ENCODE results near the gene SCARB1.

SCARB1 gene

GRCh38 chr12:124783087-124783486, 80.6 kb downstream of the SCARB1 start:
- H3K4me3 ChIP-seq (ENCODE audit: low read length): no peak overlapping the region
- TF ChIP-seq ZNF274 (IDR thresholded peaks at IDR 0.05; ENCODE audit: low read depth, low read length): no peak

GRCh38 chr12:124782132-124782531, 81.5 kb downstream of the SCARB1 start:
- no peak for TF ChIP-seq ZNF274 (IDR thresholded peaks at IDR 0.05; ENCODE audit: low read depth, low read length)
- H3K4me3 ChIP-seq (ENCODE audit: low read length): no peak overlapping the region

GRCh38 chr12:124780752-124781685, 82.6 kb downstream of the SCARB1 start:
- no peak for TF ChIP-seq ZNF274 (IDR thresholded peaks at IDR 0.05; ENCODE audit: low read depth, low read length)

GRCh38 chr12:124780336-124780735, 83.3 kb downstream of the SCARB1 start:
- no peak for TF ChIP-seq ZNF274 (IDR thresholded peaks at IDR 0.05; ENCODE audit: low read depth, low read length)
- H3K4me3 ChIP-seq (ENCODE audit: low read length): no peak overlapping the region

More at GRCh38 chr12:124780752-124781685, 82.6 kb downstream of the SCARB1 start:
- H3K4me3 ChIP-seq (ENCODE audit: low read length): no peak overlapping the region

GRCh38 chr12:124779161-124780141, 84.2 kb downstream of the SCARB1 start:
- TF ChIP-seq ZNF274 (IDR thresholded peaks at IDR 0.05; ENCODE audit: low read depth, low read length): no peak
- no peak overlapping the region for H3K4me3 ChIP-seq (ENCODE audit: low read length)

GRCh38 chr12:124778411-124778810, 85.3 kb downstream of the SCARB1 start:
- no peak for TF ChIP-seq ZNF274 (IDR thresholded peaks at IDR 0.05; ENCODE audit: low read depth, low read length)
- H3K4me3 ChIP-seq (ENCODE audit: low read length): no peak overlapping the region

GRCh38 chr12:124777399-124778372, 86.0 kb downstream of the SCARB1 start:
- no peak for TF ChIP-seq ZNF274 (IDR thresholded peaks at IDR 0.05; ENCODE audit: low read depth, low read length)

GRCh38 chr12:124776125-124776513, 87.5 kb downstream of the SCARB1 start:
- H3K4me3 ChIP-seq (ENCODE audit: low read length): no peak overlapping the region
- no peak for TF ChIP-seq ZNF274 (IDR thresholded peaks at IDR 0.05; ENCODE audit: low read depth, low read length)

More at GRCh38 chr12:124777399-124778372, 86.0 kb downstream of the SCARB1 start:
- H3K4me3 ChIP-seq (ENCODE audit: low read length): no peak overlapping the region

GRCh38 chr12:124774462-124775167, 89.0 kb downstream of the SCARB1 start:
- peak overlapping the region; percentile 43; the same call in 1 of the 2 replicates for H3K4me3 ChIP-seq (ENCODE audit: low read length)
- TF ChIP-seq ZNF274 (IDR thresholded peaks at IDR 0.05; ENCODE audit: low read depth, low read length): no peak

GRCh38 chr12:124774054-124774461, 89.6 kb downstream of the SCARB1 start:
- TF ChIP-seq ZNF274 (IDR thresholded peaks at IDR 0.05; ENCODE audit: low read depth, low read length): no peak
- H3K4me3 ChIP-seq (ENCODE audit: low read length): peak overlapping the region; percentile 43; the same call in 1 of the 2 replicates

- no peak overlapping the region for H3K4me3 ChIP-seq (ENCODE audit: low read length)
- no peak for TF ChIP-seq ZNF274 (IDR thresholded peaks at IDR 0.05; ENCODE audit: low read depth, low read length)
Observed at GRCh38 chr12:124772289-124773170, 91.1 kb downstream of the SCARB1 start.

Data from GM08714 (cell line).